Suppressor macrophage treated with lipopolysaccharide for 4 hours (primary cell): ENCODE results near the gene ZNF202.
"Not testable (repeated sequence)": the region's sequence is repeated elsewhere in the genome, so short reads cannot be mapped to it uniquely, and the experiment has no call there.

Experiments
- DNase-seq: peaks from one replicate; pipeline ENCODE4 v3.0.0-alpha.2; 2020

ZNF202 gene

DNA sequence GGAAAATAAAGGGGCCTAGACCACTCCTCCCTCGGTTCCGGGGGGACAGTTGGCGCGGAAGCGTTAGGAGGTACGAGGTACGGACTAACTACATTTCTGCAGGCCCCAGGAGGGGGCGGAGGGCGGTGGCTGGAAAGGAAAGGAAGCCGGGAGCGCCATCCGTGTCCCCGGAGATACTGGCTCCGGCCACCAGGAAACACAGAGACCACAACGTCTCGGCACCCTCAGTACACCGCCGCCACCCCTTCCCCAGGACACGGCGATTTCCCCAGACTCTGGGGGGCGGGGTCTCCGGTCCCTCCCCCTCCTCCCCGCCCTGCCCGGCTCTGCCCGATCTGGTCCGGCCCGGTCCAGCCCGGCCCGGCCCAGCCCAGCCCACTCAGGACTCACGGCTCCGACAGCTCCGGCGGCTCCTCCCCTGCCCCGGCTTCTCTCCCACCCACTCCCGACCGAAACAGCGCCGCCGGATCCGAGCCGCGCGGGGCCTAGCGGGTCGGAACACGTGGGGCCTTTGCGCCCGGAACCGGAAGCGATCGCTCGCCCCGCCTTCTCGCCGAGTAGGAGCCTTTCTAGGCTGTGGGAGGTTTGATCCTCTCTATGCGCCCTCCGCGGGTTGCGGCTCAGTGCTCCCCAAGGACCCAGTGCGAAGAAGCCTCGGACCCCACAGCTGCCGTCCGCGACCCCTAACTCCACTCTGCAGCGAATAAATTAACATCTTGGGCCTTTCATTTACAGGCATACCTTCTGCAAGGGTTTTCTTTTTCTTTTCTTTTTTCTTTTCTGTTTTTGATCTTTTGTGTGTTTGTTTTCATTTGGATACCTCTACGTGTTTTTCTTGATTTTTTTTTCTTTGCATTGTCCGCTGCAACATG lies at the start of gene ZNF202:
ZNF202 (minus strand) TSS at position 502 of the 872 bp plus-strand sequence. CDS start 10,772 bp downstream, outside the sequence.
- DNase-seq = peak; percentile 92

- DNase-seq = no peak
Measured at GRCh38 chr11:123783536-123783935, 42.1 kb upstream of the ZNF202 start.

- no peak for DNase-seq
Measured at GRCh38 chr11:123778511-123778910, 37.1 kb upstream of the ZNF202 start.

- DNase-seq = no peak
Measured at GRCh38 chr11:123775715-123776549, 34.5 kb upstream of the ZNF202 start.

GRCh38 chr11:123775289-123775688 lies 33.8 kb upstream of the ZNF202 start:
- DNase-seq = no peak

DNA sequence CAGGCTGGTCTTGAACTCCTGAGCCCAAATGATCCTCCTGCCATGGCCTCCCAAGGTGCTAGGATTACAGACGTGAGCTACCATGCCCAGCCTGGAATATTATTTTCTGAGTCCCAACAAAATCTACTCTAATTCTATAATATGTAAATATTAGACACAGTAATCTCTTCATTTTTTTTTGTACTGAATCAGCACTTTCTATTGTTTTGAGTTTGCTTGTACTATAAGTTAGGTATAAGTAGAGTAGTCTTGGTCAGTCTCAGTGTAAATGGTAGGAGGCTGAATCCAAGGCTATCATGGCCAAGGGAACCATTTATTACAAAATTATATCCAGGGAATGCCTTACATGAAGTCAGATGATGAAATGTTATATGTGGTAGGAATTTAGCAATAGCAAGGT lies 32.5 kb upstream of the ZNF202 start:
- no peak for DNase-seq

- no peak for DNase-seq
Measured at GRCh38 chr11:123773026-123773425, 31.6 kb upstream of the ZNF202 start.

GRCh38 chr11:123771664-123772063 lies 30.2 kb upstream of the ZNF202 start:
- DNase-seq = no peak

DNA sequence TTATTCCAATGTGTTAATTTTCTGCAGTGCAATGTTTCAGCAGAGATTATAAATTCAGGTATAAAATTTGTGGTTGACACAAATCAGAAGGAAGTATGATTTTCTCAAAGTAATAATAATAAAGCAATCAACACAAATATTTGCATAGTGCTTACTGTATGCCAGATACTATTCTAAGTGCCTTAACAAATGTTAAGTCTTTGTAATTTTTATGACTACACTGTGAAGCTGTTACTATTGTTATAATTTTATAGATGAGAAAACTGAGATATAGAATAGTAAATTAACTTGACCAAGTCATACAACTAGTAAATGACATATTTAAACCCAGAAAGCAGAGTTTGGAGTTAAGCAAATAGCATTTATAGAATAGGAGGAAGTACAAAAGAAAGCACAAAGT lies 29.3 kb upstream of the ZNF202 start:
- DNase-seq = no peak

DNA sequence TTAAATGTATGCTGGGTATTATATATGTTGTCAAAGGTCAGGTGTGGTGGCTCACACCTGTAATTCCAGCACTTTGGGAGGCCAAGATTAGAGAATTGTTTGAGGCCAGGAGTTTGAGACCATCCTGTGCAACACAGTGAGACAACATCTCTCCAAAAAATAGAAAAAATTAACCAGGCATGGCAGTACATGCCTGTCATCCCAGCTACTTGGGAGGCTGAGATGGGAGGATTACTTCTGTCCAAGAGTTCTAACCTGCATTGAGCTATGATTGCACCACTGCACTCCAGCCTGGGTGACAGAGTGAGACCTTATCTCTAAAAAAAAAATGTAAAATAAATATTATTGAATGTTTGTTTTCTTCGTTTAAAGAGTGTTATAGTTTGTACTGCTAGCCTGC lies 24.1 kb upstream of the ZNF202 start:
- no peak for DNase-seq

GRCh38 chr11:123762422-123762821 lies 21.0 kb upstream of the ZNF202 start:
- DNase-seq = no peak

DNA sequence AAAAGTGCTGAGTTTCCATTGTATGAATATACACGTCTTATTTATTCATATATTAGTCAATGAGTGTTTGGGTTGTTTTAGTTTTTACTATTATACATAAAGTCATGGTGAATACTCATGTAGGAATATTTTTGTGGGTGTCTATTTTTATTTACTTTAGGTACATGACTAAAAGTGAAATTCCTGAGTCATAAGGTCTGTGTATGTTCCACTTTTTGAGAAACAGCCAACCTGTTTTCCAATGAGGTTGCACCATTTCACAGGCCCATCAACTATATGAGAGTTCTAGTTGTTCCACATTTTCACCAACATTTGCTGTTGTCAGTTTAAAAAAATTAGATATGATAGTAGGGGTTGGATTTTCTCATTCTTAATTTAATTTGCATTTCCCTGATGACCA lies 19.4 kb upstream of the ZNF202 start:
- no peak for DNase-seq

DNA sequence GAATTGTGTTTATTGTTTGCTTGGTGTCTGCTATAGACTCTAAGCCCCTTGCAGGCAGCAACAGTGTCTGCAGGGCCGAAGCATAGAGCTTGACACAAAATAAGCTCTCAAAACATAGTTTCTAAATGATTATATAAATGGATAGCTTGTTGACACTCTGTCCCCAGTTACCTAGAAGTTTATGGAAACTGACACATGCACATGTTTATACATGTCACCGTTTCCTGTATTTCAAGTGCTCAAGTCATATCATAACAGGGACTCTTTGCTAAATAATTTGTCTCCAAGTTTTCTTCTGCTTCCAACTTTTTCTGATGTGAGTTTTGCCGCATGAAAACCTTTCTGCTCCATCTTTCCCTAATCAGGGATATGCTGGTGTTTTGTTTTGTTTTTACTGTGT lies 16.5 kb upstream of the ZNF202 start:
- no peak for DNase-seq

DNA sequence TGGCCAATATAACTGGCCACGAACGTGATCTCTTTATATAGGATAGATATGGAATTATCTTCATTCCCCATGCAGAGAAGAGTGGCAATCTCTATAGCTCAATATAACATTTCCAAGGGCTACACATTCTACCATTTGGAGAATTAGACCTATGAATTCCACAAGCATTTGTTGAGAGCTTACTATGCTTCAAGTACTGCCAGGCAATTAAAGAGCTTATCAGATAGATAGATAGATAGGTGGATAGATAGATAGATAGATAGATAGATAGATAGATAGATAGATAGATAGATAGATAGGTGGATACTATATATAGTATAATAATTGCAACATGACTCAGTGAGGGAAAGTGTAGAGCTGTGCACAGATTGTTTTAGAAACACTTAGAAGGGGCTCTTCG lies 14.4 kb upstream of the ZNF202 start:
- no peak for DNase-seq

- no peak for DNase-seq
Measured at GRCh38 chr11:123755344-123755743, 13.9 kb upstream of the ZNF202 start.

DNA sequence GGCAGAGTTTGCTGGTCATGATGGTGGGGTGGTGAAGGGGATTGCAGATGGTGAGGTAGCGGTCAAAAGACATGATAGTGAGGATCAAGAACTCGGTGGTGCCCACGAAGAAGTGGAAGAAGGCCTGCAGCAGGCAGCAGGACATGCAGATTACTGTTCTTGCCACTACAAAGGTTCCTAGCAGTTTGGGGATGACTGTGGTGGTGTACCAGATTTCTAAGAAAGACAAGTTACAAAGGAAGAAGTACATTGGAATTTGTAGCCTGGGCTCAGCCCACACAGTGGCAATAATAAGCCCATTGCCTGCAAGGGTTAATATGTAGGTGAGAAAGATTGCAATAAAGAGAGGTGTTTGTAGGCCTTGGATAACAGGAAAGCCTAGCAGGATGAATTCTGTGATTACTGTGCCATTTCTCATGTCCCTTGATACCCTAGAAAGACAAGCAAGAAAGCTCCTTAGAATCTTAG lies 12.7 kb upstream of the ZNF202 start, which contains the start of gene OR6X1:
OR6X1 (minus strand) TSS at position 418 of the 468 bp plus-strand sequence; CDS start at position 418, 0 bp downstream.
- DNase-seq = no peak

DNA sequence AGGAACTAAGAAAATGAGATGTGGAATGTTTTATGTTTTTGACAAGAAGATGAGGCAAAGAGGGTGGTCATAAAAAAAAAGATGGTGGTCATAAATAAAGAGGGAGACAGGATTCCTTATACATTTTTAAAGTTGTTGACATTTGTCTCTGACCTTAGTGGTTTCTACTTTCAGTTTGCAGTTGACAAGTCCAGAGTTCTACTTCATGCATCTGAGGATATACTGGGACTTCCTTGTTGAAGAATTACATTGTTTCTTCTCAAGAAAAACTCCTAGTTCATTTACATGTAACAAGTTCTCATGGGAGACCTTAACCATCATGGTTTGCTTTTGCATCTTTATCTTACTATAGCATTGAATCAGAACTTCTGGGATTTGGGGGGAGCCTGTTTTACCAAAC lies 11.7 kb upstream of the ZNF202 start:
- DNase-seq = no peak

- DNase-seq = no peak
Measured at GRCh38 chr11:123751781-123752180, 10.3 kb upstream of the ZNF202 start.

GRCh38 chr11:123748349-123748748 lies 6.9 kb upstream of the ZNF202 start:
- not testable (repeated sequence) for DNase-seq

DNA sequence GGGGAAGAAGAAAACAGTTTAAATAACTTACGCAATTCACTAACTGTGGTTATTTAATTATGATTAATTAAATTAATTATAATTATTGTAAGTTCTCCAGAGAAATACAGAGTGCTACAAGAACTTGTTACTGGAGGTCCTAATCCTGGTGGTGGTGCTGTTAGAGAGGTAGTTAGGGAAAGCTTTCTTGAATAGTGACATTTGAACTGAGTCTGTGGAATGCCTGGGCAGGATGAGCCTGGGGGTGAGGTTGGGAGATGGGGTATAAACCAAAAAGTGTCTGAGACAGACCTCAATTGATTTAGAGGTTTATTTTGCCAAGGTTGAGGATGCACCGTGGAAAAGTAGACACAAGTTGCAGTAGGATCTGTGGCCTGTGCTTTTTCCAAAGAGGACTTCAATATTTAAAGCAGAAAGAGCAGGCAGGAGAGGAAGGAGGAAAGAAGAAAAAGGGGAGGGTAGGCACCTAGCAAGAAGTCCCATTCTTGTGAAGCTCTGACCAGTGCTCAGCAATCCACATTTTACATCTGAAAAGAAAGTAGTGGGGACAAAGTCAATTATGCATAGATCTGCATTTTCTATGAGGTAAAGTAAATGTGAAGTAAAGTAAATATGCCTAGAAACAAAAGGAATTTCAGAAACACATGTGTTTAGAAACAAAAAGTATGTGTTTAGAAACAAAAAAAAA lies 4.4 kb upstream of the ZNF202 start:
- no peak for DNase-seq

DNA sequence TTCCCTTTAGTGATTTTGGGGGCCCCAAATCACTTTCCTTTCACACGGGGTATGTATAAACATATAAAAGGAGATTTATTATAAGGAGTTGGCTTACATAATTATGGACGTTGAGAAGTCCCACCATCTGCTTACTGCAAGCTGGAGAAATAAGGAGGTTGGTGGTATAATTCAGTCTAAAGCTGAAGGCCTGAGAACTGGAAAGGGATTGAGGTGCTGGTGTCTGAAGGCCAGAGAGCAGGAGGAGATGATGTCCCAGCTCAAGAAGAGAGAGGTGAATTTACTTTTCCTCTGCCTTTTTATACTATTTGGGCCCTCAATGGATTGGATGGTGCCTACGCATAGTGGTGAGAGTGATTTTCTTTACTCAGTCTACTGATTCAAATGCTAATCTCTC lies 1.3 kb upstream of the ZNF202 start:
- no peak for DNase-seq

DNA sequence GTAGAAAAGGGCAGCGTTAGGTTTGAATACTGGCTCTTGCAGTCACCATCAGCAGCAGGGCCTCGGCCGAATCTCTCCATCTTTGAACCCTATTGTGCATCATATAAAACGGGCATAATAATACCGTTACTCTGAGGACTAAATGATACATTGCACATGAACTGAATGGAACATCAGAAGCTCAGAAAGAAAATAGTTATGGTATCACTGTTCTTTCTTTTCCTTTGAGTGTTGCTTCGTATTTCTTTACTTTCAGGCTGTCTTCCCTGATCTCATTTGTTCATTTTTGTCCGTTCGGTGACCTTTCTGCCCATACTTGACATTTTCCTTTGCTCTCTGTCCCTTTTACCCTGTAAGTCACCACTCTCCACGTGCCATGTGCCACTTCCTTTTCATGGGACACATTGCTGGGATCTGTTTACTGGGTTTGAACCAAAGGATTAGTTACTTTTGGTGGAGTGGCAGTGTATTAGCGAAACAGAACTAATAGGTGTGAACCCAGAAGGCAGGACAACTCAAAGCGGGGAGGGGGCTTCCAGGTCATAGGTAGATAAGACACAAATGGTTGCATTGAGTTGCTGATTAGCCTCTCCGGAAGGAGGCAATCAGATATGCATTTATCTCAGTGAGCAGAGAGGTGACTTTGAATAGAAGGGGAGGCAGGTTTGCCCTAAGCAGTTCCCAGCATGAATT lies 717 bp upstream of the ZNF202 start:
- DNase-seq = no peak

- DNase-seq = no peak
Measured at GRCh38 chr11:123740787-123741158, 687 bp downstream of the ZNF202 start.
